Posterior cingulate gyrus (tissue), 11 donors: ENCODE measurements around the gene TSEN2.
"Not testable (repeated sequence)": the region's sequence is repeated elsewhere in the genome, so short reads cannot be mapped to it uniquely, and the experiment has no call there.

ENCODE experiments used
- DNase-seq, 10 donors: peaks; one replicate each; pipeline versions ENCODE4 v3.0.0 to v3.0.0-alpha.2; 2020 to 2021; ENCODE audit warnings: mixed read lengths in 3 of 10
- intact Hi-C: fragments of 100-400 bp; cut with DNase I; formaldehyde crosslinking; loops from one replicate; pipeline ENCODE4 v1.15.1; 2023

Gene TSEN2

DNA sequence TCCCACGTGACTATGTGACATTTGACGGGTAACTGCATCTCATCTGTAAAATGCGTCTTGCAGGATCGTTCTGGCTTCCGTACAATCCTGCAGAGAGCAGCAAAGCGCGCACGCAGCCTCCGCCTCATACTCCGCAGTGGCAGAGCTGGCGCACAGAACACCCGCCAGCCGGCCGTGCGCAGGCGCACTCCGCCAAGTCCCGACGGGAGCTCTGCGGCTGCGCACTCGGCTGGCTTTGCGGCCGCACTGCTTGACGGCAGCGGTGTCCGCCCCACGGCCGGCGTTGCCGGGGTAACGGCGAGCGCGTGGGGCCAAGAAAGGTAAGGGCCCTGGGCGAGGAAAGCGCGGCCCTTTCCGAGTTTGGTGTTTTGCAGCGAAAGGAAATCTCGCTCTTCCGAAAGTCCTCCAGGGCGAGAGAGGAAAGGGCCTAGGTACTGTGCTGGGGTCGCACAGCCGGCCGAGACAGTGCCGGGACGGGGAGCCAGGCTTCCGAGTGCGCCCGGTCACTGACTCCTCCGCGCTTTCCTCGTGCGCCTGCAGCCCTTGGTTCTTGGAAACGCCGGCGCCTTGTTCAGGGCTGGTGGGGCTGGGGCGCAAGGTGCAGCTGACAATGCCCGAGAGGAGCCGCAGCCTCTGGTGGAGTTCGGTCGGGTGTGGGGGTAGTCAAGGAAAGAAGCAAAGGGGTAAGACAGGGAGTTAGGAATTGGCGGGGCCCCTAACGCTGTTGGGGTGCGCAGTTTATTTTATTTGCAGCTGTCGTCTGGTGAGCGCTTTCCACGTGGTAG lies at the start of gene TSEN2:
TSEN2 (plus strand) TSS at position 283 of the 785 bp plus-strand sequence. CDS start 5,321 bp downstream, outside the sequence.
- DNase-seq = peak; percentile 81 to 98 (median 88)
- intact Hi-C loops = loop anchor here (1.0 to 10.0 kb wide), 5 partner anchors 72 to 640 kb away; partner anchors contain the start of genes MKRN2, RAF1 and TAMM41

DNA sequence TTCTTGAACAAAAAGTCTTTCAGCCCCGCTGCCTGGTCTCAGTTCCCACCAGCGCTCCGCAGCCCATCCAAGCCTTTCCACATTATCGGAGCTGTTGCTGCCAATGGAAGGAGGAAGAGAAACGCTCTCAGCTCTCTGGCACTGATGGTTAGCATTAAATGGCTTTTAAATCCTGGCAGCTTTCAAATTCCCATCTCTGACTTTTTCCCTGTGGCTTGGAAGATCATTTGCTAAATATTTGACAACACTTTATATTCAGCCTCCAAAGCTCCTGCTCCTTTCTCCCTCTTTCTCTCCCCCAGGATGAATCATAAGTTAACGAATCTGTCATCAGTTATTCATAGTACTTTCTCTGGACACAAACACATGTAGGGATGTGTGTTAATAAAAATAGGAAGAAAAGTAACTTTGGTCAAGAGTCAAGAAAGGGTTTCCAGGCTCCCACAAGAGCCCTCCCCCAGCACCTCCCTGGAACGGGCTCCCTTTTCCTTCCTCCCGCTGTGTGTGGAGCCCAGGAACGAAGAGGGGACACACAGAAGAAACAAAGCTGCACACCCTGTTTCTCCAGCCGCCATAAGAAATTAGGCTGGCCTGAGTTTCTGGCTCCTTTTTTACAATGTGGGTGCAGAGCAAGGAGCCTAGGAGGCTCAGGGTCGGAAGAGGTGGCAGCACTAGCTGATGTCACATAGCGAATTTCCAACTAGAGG lies 47.6 kb upstream of the TSEN2 start:
- DNase-seq = no peak
- intact Hi-C loops = no loop called here

DNA sequence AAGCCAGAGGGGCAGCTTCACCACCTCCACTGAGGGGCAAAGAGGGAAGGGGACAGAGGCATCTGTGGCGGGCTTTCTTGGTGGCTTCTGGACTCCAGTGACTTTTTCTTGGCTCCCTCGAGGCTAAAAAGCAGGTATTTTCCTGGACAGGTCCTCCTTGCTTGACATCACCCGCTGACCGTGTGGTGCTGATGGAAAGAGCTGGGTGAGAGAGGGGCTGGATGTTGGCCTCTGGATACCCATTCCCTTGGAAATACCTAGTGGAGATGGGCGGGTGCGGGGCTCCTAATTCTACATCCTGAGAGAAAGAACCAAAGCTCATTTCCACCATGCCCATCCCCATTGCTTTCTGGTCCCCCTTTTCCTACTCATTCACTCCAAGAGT lies 47.1 kb upstream of the TSEN2 start:
- intact Hi-C loops = no loop called here
- no peak for DNase-seq

DNA sequence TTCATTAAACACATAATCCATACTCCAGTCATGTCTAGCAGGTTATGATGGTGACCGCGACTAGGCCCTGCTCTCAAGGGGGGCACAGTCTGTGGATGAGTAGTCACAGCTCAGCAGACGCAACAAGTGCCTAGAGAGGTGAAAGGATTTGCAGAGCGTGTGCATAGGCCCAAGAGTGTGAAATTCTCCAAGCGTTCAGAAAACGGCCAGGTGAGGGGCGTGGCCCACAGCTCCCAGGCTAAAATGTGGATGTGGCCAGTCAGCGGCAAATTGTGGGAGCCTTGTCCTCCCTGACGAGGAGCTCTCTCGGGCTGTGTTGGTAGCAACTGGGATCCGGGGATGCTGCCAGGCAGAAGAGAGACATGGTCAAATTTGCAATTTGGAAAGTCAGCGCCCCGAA lies 46.4 kb upstream of the TSEN2 start:
- intact Hi-C loops = no loop called here
- DNase-seq = no peak

DNA sequence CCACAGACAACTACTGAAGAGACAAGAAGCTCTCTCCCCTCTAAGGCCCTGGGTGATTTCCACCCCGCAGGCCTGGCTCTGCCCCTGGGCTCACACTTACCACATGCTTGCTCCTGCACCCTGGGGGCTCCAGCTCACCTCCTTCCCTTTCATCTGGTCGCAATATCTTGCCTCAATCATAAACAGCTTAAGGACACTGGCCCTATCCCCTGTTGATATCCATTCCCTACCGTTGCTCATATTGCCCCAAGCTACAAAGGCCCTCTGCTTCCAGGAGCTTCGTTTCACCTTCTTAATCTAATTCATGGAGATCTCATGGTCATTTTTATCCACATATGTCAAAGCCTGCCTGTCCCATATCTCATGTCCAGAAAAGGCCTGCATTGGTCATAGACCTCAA lies 46.0 kb upstream of the TSEN2 start:
- intact Hi-C loops = no loop called here

DNA sequence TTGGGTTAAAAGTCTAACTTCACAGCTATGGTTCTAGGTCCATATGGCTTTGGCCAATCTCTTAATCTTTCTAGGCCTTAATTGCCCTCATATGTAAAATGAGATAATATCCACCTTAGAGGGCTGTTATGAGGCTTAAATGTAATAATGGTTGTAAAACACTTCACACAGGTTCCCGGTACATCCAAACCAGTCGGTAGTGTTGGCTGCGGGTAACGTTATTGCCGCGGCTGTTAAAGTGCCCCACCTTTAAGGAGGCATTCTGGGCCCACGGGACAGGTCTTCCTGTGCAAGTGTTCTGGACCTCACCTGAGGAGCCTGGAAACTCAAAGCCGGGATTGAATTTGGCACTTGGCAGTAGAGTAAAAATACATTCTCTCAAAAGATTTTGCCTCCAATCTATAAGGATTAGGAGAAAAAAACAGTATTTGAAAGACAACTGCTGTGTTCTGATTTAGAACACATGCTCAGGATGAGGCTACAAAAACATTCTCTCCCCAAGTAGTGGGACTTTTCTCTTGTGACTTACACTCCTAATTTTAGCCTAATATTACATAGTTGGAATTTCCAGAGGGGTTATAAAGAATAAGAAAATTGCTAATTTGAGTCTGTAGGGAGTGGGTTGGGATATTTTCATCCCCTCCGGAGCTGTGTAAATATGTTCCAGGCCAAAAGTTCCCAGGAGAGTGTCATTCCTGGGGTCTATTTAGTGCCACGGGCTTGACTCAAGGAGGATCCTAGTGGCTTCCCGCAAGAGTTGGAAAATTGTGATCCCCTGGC lies 44.9 kb upstream of the TSEN2 start:
- DNase-seq = no peak
- intact Hi-C loops = no loop called here

More for the DNA sequence above, 46.0 kb upstream of the TSEN2 start:
- DNase-seq = no peak

DNA sequence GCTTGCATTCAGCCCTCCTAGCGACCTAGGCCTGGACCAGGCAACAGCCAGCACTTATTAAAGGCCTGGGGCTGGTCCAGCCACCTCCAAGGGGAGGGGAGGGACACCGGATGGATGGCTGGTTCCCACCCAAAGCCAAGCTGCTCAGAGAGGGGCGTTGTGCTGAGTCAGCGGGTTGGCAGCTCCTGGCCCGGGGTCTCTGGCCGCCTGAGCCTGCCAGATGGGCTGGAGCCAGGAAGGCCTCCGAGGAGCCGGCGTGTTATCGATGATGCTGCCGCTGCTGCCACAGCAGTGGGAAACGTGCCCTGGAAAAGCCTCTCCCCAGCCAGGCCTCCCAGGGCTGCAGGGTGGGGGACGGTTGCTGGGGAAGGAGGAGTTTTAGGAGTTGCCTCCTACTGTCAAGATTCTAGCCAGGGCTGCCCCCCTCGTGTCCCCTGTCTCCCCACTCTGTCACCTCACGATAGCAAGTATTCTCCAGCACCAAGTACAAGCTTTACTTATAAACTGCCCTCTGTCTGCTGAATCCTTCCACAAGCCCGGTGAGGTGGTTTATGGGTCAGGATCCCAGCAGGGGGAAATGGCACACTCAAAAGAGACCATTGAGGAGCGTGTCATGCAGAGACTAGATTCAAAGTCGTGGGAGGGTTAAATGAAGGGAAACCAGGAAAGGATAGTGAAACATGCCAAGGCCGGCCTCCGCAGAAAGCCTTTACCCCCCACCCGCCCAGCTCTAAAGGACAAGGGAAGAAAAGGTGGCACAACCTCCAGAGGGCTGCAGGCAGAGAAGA lies 43.2 kb upstream of the TSEN2 start:
- peak in 1 of 10 donors; percentile 81 for DNase-seq
- intact Hi-C loops = no loop called here

DNA sequence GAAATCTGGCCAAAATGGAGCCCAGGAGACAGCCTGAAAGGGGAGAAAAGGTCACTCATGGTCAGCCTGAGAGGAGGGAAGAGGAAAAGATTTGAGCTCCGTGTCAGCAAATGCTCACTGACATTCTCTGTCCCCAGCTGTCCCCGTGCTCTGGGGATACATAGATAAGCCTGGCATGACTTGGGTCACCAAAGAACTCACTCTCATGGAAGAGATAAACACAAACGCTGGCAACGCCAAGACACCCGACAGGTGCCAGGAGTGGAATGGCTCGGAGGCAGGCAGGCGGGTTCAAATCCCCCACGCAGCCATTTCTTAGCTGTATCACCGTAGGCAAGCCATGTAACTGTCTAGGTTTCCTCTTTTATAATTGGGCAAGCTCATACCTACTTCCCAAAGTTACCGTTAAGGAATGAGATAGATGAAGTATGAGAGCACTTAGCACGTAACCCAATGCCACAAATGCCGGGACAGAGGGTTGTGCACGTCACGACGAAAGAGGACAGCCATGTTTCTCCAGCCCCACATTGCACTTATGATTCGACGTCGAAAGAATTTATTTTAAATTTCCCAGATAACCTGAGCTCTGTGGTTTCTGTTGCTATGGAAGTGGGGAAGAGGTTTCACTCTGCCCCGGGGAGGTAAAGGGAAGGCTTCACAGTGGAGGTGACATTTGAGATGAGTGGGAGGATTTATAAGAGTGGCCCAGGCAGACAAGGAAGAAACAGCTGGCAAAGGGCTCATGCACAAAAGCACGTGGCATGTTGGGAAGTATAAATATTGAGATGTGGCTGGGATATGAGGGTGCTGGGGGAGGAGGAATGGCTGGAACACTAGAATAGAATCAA lies 41.4 kb upstream of the TSEN2 start:
- intact Hi-C loops = no loop called here
- no peak for DNase-seq

DNA sequence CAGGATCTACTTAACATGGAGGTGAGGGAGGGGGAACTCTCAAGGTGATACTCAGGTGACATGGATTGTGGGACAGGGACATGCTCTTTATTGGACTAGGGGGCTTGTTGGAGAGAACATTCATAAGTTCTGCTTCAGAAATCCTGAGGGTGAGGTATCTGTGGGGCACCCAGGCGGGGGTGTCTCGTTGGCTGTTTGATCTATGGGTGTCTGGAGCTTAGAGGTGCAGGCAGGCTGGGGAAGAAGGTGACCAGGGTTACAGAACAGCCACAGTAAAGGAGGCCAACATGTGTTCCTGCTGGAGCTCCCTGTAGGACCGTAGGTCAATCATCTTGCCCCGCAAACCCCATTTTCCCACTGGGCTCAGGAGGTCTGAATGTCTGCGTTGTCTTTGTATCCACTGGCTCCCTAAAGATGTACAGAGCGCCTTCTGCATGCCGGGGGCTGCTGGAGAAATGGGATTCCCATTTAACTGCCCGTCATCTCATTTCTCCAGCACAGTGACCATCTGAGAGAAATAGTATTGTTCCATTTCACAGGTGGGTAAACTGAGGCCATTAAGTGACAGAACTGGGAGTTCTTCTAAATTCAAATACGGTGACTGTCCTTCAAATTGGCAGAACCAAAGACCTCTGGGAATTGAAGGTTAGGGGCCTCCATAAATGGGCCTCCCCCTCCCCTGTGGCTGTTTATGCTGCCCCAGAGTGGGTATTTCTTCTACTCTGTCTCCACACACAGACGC lies 40.3 kb upstream of the TSEN2 start:
- intact Hi-C loops = no loop called here
- DNase-seq = no peak

DNA sequence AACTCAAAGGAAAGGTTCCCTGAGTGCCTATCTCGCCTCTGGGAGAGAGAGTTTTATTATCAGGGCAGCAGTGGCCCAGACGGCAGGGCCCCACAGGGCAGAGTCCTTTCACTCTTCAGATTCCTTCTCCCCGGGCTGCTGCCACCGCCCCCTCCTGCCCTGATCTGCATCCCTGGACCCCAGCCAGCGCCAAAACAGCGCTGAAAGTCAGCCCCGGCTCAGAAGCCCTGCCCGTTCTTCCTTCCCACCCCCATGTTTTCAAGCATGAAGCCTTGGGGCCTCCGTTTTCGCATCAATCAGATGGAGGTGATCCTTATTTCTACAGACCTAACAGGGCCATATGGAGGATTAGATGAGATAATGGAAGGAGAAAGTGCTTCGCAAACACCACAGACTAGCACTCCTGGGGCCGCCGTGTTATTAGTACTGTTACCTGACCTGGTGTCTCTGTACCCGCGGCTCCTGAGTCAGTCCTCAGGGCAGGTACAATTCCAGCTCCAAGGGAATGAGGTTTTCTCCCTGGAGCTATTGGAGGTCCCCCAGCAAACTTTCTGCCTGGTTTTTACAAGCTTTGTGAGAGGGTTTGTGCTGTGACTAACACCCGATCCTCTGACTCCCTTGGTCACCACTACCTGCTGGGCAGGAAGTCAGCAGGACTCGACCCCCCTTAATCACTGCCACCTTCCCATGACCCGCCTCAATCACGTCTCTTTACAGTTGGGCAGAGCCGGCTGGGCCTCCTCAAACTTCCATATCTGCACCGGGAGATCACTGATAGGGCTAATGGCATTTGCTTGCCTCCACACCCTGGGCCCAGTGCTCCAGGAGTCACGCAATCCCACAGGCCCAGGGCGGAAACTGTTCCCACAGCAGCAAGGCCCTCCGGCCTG lies 39.5 kb upstream of the TSEN2 start:
- DNase-seq = peak in 1 of 10 donors; percentile 49
- intact Hi-C loops = no loop called here

DNA sequence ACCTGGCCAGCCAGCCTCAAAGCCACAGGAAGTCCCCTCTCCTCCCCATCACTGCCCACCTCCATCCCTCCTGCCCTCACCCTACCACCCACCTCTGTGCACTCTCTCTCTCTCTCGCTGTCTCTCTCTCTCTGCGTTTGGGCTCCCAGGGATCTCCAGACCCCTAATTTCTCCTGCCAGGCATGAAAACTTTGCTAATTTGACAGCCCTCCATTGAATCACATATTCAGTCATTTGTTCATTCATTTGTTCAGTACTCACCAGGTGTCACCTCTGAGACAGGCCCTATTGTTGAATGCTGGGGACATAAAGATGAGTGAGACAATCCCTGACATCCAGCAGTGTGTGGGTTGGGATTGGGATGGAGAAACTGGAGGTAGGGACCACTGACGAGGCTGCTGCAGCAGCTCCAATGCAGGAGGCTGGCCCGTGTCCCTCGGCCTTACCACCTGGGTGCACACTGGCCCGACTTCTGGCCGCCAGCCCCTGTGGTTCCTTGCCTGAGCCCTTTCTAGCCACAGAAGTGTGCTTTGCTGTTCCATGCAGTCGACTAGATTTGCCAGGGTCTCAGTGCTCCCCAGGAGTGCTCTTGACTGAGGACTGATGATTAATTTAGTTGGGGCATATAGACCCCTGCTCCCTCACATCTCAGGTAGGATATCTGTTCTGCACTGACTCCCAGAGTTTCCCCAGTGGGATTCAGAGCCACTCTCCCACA lies 38.6 kb upstream of the TSEN2 start:
- DNase-seq = peak in 1 of 10 donors; percentile 73
- intact Hi-C loops = no loop called here

DNA sequence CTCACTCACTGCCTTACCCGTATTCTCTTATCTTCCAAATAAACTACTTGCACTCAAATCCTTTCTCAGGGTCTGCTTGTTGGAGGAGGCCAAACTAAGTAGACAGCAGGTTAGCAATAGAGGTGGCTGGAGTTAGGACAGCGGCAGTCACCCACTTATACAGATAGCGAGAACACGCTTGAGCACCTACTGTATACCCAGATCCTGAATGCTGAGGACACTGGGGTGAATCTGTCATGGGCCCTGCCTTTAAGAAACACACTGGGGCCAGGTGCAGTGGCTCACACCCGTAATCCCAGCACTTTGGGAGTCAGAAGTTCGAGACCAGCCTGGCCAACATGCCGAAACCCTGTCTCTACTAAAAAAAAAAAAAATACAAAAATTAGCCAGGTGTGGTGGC lies 38.0 kb upstream of the TSEN2 start:
- peak in 1 of 10 donors; percentile 65 for DNase-seq
- intact Hi-C loops = no loop called here

DNA sequence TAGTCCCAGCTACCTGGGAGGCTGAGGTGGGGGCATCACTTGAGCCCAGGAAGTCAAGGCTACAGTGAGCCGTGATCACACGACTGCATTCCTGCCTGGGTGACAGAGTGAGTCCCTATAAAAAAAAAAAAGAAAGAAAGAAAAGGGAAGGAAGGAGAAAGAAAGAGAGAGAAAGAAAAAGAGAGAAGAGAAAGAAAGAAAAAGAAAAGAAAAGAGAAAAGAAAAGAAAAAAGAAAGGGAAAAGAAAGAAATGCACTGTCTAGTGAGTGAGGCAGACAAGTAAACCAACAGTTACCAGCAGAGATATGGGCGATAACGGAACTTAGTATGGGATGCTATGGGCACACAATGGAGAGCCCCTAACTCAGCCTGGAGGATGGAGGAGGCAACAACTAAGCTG lies 37.2 kb upstream of the TSEN2 start:
- intact Hi-C loops = no loop called here
- DNase-seq = no peak

DNA sequence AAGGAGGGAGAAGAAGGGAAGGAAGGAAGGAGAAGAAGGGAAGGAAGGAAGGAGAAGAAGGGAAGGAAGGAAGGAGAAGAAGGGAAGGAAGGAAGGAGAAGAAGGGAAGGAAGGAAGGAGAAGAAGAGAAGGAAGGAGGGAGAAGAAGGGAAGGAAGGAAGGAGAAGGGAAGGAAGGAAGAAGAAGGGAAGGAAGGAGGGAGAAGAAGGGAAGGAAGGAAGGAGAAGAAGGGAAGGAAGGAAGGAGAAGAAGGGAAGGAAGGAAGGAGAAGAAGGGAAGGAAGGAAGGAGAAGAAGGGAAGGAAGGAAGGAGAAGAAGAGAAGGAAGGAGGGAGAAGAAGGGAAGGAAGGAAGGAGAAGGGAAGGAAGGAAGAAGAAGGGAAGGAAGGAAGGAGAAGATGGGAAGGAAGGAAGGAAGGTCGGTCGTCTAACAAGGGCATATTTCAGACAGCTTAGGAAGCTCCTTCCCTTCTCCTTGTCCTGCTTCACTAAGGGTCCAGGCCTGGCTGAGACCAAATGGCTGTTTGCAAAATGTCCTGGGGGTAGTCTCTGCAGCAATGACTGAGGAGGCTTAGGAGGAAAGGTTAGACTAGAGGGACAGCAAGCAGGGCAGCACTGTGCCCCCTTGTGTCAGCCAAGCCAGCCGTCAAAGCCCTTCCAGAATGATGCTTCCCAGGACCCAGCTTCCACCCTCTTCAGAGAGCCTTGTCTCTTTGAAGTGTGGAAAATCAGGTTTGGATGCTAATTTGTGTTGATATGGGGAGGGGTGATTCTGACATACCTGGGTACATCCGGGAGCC lies 35.7 kb upstream of the TSEN2 start:
- peak in 1 of 10 donors; percentile 28 for DNase-seq
- intact Hi-C loops = not testable (repeated sequence)

DNA sequence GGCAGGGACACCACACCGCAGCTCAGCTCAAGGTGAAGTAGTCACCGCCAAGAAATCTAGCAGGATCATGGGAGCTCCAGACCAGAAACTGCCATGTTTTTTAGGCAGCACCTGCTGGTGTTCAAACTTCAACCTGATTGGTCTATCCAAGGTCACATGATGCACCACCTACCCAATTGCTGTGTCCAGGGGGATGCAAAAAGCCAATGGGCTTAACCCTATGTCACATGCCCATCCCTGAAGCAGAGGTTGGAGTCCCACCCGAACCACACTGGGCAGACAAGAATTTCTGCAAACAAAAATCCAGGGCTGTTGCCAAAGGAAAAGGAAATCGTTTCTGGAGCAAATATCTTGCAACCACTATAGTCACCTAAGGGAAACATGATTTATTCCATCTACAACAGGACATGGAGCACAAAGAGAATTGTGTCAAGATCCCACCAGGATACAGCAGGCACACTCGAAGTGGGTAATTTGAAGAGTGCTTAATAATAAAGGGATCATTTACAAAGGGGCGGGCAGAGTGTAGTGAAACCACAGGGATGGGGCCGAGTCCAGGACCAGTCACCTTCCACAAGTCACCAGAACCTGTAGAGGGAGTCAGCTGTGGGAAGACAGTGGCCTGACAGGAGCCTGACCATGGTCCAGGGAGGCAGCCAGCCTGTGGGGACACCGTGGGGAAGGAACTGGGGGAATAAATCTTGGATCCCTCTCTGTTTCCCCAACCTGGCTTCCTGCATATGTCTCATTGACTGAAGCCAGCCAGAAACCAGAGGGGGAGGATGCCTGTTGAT lies 34.2 kb upstream of the TSEN2 start:
- peak in 1 of 10 donors; percentile 22 for DNase-seq
- intact Hi-C loops = no loop called here
